ENCODE measurements around the gene ASXL1. TPM values are rescaled to one million over a fixed set of nuclear protein-coding genes. Genes with fewer than 3 reads are reported as not detected.

Gene ASXL1
- polyA plus RNA-seq, 2 of the 4 experiments (the other 2 are of a cell fraction) = 35.7 to 36.0 TPM

GRCh38 chr20:32396646-32397160, 38.6 kb downstream of the ASXL1 start:
- DNase-seq (ENCODE audit: low read depth in 1 of 2, low spot score in 1 of 2) (no peak), ATAC-seq (no peak)
- CTCF ChIA-PET = interaction anchor here (1.1 to 1.4 kb wide), 2 partner anchors 8 to 241 kb away, joined by 3 read pairs; no protein-coding TSS in a partner anchor

GRCh38 chr20:32397567-32398084, 39.5 kb downstream of the ASXL1 start:
- FAIRE-seq = no peak
- ATAC-seq = no peak
- no peaks in the 10 kb centered on the region for H3K9me3 ChIP-seq
- ChIA-PET CTCF (interaction anchor here (1.4 kb wide), 1 partner anchor 242 kb away, joined by 3 read pairs; no protein-coding TSS in a partner anchor), POLR2A (no interaction called here)
- H3K4me2 ChIP-seq = no peak overlapping the region
- H3K4me1 ChIP-seq = no peaks in the 10 kb centered on the region
- no peak overlapping the region for H3K27ac ChIP-seq
- DNase-seq (ENCODE audit: low read depth in 1 of 2, low spot score in 1 of 2) = no peak
- no peak overlapping the region for H3K4me3 ChIP-seq
- TF ChIP-seq MAFK (IDR thresholded peaks at IDR 0.05; ENCODE audit: partially characterized antibody) (no peak), TP53 (CRISPR knock-in tag; IDR thresholded peaks at IDR 0.05) (no peak), CHD2 (IDR thresholded peaks at IDR 0.05; ENCODE audit: low read length, partially characterized antibody) (no peak)
- WGBS (ENCODE audit: missing lambda C conversion rate) = 95% methylated on average over 11 of the region's 11 CpGs

More at GRCh38 chr20:32396646-32397160, 38.6 kb downstream of the ASXL1 start:
- no peaks in the 10 kb centered on the region for H3K4me1 ChIP-seq
- H3K27ac ChIP-seq = no peak overlapping the region
- no peak for FAIRE-seq
- TF ChIP-seq JUNB (IDR thresholded peaks at IDR 0.05) (no peak), CBX8 (IDR thresholded peaks at IDR 0.05) (no peak), RNF2 (IDR thresholded peaks at IDR 0.05; ENCODE audit: borderline replicate concordance, low read depth) (no peak), JUN (IDR thresholded peaks at IDR 0.05) (no peak), HES2 (IDR thresholded peaks at IDR 0.05) (no peak), HOXB5 (CRISPR knock-in tag; IDR thresholded peaks at IDR 0.05) (no peak), EHF (CRISPR knock-in tag; IDR thresholded peaks at IDR 0.05) (no peak), CTCF (IDR thresholded peaks at IDR 0.05) (no peak)
- no peak overlapping the region for H3K4me3 ChIP-seq
- 93% methylated on average over 3 of the region's 3 CpGs for WGBS (ENCODE audit: missing lambda C conversion rate)
- no peak overlapping the region for H3K4me2 ChIP-seq
- POLR2A ChIA-PET = no interaction called here
- no peaks in the 10 kb centered on the region for H3K9me3 ChIP-seq

- 94% methylated on average over 1 of the region's 1 CpG for WGBS (ENCODE audit: missing lambda C conversion rate)
- POLR2A ChIA-PET = no interaction called here
- no peaks in the 10 kb centered on the region for H3K4me1 ChIP-seq
- H3K4me3 ChIP-seq = no peak overlapping the region
- H3K4me2 ChIP-seq = no peak overlapping the region
- TF ChIP-seq FOXS1 (CRISPR knock-in tag; IDR thresholded peaks at IDR 0.05) (no peak), TFCP2L1 (CRISPR knock-in tag; IDR thresholded peaks at IDR 0.05) (no peak), ZC3H11A (IDR thresholded peaks at IDR 0.05) (no peak), MAZ (IDR thresholded peaks at IDR 0.05; ENCODE audit: borderline replicate concordance, low read depth, low read length) (no peak), RNF2 (IDR thresholded peaks at IDR 0.05; ENCODE audit: borderline replicate concordance, low read depth) (no peak), FOSL2 (IDR thresholded peaks at IDR 0.05) (no peak), FOSL2 (CRISPR knock-in tag; IDR thresholded peaks at IDR 0.05) (no peak), ZSCAN20 (CRISPR knock-in tag; IDR thresholded peaks at IDR 0.05) (no peak), KDM1A (IDR thresholded peaks at IDR 0.05; ENCODE audit: low read depth) (no peak), USF2 (IDR thresholded peaks at IDR 0.05) (no peak), HES2 (IDR thresholded peaks at IDR 0.05) (no peak), FOSB (CRISPR knock-in tag; IDR thresholded peaks at IDR 0.05) (no peak), RARB (CRISPR knock-in tag; IDR thresholded peaks at IDR 0.05) (no peak), EP300 (IDR thresholded peaks at IDR 0.05) (no peak), NR3C1 (IDR thresholded peaks at IDR 0.05) (no peak), ZNF302 (CRISPR knock-in tag; IDR thresholded peaks at IDR 0.05) (no peak), MYC (IDR thresholded peaks at IDR 0.05; ENCODE audit: borderline replicate concordance, low read length) (no peak), EHMT2 (IDR thresholded peaks at IDR 0.05; ENCODE audit: low read depth) (no peak), HDAC2 (IDR thresholded peaks at IDR 0.05) (no peak), CBX2 (IDR thresholded peaks at IDR 0.05; ENCODE audit: borderline replicate concordance, low read depth) (no peak)
- no peak overlapping the region for H3K27ac ChIP-seq
- DNase-seq (ENCODE audit: low read depth in 1 of 2, low spot score in 1 of 2) (no peak), ATAC-seq (peak in 1 of 2 experiments; percentile 20; a peak in 1 of 6 replicates), FAIRE-seq (no peak)
- CTCF ChIA-PET = no interaction called here
- no peaks in the 10 kb centered on the region for H3K9me3 ChIP-seq
These were observed 42.3 kb downstream of the ASXL1 start for GRCh38 chr20:32400476-32400875.
